ENCODE results near the gene SLC35B2.
A peak's percentile ranks its signal among the peaks of the same experiment; 100 is the strongest.

SLC35B2 gene

GRCh38 chr6:44285552-44286284 lies 28.4 kb upstream of the SLC35B2 start:
- DNase-seq: no peak

DNA sequence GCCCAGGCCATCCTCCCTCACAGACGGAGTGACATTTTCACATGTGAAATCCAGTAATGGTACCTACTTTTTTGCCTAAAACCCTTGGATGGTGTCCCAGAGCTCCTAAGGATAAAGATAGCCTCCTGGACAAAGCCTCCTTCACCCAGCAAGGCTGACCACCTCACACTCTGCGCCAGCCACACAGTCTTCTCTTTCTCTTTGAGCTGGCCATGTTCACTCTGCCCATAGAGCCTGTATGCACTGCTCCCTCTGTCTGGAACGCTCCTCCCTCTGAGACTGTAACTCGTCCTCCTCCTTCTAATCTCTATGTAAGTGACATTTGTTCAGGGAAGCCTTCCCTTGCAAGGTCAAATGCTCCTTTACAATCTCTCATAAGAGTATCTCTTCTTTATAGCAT lies 27.5 kb upstream of the SLC35B2 start:
- DNase-seq: no peak

DNA sequence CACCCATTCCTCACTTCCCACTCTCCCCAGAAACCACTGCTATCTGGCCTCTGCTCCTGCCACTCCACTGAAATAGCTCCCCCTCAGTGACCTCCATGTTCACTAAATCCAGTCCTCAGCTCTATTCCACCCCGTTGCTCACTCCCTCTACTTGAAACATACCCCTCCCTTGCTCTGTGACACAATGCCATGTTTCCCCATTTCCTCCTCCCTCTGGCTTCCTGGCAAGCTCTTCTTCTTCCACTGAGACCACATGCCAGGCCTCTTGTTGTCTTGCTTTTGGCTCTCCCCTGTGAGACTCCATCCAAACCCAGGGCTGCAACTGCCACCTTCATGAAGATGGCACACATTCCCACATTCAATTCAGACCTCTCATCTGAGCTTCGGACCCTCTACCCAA lies 26.8 kb upstream of the SLC35B2 start:
- no peak for DNase-seq

- DNase-seq: no peak
These were observed 21.7 kb upstream of the SLC35B2 start for GRCh38 chr6:44278774-44279697.

- no peak for DNase-seq
These were observed 21.0 kb upstream of the SLC35B2 start for GRCh38 chr6:44278315-44278714.

DNA sequence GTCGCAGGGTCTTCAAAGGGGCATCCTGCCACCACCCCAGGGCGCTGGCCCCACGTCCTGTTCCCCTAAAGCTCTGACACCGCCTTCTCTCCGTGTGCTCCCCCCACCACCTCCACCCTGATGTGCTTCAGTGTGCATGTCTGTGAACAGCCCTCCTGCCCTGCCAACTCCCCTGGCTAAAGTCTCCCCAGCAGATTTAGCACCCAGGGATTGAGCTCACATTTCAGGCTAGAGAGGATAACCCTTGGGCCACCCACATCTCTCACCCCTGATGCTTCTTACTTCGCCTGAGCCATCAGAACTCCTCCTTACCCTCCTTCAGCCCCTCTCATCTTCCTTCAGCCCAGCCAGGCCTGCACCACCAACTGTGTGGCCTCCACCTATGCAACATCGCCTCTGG lies 20.4 kb upstream of the SLC35B2 start:
- DNase-seq: no peak

GRCh38 chr6:44276667-44277640 lies 19.6 kb upstream of the SLC35B2 start:
- DNase-seq: no peak

GRCh38 chr6:44275749-44276648 lies 18.7 kb upstream of the SLC35B2 start:
- DNase-seq: no peak

DNA sequence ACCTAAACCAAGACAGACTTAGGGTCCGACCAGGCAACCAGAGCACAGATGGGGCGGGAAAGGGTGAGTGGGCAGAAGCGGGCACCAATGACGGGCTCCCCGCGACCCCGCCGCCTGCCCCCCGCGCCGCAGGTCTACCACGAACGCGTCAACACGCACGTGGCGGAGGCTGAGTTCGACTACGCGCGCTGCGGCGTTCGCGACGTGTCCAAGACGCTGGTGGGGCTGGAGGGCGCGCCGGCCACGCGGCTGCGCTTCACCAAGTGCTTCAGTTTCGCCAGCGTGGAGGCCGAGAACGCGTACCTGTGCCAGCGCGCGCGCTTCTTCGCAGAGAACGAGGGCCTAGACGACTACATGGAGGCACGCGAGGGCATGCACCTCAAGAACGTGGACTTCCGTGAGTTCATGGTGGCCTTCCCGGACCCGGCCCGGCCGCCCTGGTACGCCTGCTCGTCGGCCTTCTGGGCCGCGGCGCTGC lies 18.0 kb upstream of the SLC35B2 start:
- DNase-seq: no peak

DNA sequence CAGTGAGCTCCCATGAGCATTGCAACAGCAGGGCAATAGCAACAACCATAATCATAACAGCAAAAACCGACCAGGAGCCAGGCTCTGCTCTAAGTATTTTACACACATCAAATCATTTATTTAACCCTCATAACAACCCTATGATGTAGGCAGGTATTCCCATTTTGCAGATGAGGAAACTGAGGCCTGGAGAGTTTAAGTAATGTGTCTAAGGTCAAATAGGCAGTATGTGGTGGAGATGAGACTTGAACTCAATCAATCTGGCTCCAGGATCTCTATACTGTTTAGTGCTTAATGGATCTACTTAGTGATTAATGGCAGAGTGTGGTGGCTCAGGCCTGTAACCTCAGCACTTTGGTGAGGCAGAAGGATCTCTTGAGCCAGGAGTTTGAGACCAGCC lies 16.3 kb upstream of the SLC35B2 start:
- DNase-seq: no peak

GRCh38 chr6:44272999-44273566 lies 15.8 kb upstream of the SLC35B2 start:
- no peak for DNase-seq

- DNase-seq: no peak
These were observed 15.2 kb upstream of the SLC35B2 start for GRCh38 chr6:44272529-44272928.

DNA sequence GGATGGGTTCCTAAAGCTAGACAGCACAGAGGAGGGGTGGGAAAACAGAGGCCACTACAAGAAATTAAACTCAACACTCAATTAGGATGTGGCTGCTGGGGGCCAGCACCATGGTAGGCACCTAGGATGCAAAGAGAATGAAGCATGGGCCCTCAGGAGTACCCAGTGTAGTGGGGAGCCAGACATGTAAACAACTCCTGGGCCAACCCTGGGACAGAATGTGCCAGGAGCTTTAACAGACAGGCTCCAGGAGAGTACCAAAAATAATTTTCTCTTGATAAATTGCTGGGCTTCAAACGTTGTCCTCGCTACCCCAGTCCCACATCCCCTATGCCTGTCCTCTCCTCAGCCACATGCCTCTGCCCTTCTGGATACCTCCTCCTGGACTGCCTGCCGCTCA lies 14.6 kb upstream of the SLC35B2 start:
- DNase-seq: no peak

- DNase-seq: no peak
These were observed 14.0 kb upstream of the SLC35B2 start for GRCh38 chr6:44271406-44271723.

DNA sequence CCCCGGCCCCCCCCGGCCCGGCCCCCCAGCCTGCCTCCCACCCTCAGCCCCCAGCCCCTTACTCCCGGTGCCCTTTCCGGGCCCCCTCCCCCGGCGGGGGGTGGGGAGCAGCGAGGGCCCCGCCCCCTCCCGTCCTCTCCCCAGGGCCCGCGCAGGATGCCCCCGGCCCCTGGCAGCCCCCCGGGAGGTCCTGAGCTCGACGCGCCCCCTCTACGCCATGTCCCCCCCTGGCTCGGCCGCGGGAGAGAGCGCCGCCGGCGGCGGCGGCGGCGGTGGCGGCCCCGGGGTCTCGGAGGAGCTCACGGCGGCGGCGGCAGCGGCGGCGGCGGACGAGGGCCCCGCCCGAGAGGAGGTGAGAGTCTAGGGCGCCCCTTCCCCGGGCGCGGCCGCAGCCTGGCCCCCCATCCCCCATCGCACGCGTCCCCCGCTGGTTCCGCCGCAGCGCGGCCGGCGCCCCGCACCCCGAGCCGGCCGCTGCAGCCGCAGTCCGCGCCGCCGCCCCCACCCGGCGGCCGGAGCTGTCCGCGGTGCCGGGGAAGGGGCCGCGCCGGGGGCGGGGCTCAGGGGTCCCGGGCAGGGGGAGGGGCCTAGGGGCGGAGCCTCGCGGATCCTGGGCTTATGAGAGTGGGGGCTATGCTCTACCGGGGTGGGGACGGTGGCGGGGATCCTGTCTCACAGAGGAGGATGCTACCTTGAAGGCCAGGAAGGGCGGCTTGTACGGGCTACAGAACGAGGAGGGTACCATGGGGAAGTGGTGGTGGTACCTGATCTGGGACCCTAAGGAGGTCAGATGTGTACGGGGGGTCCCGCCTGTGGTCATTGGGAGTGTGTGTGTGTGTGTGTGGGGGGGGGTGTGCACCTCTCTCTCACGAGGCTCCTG lies 13.4 kb upstream of the SLC35B2 start:
- peak; percentile 24 for DNase-seq

GRCh38 chr6:44269921-44270525 lies 12.7 kb upstream of the SLC35B2 start, which contains the start of gene TMEM151B:
TMEM151B (plus strand) TSS chr6:44270450; CDS start chr6:44270743, 293 bp downstream.
- DNase-seq: no peak

- DNase-seq: no peak
These were observed 12.0 kb upstream of the SLC35B2 start for GRCh38 chr6:44269178-44269920.

- DNase-seq: peak; percentile 38
These were observed 10.8 kb upstream of the SLC35B2 start for GRCh38 chr6:44268095-44268628.

DNA sequence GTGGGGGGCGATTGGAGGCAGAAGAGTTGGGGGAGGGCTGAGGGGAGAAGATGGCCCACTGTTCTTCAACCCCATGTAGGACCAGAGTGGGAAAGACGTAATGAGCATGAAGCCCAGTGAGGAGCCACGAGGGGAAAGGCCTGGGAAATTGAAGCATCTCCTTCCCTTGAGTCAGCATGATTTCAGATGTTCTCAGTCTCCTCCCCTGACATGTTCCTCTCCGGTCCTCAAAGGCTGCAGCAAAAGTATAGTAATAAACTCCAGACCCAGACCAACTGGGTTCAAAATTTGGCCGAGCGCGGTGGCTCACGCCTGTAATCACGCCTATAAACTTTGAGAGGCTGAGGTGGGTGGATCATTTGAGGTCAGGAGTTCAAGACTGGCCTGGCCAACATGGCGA lies 9.9 kb upstream of the SLC35B2 start:
- DNase-seq: no peak
